Caco-2 (cell line): ENCODE data around the gene ADGRA1. TPM values are rescaled to one million over a fixed set of nuclear protein-coding genes. Genes with fewer than 3 reads are reported as not detected.

ENCODE experiments used
- BruUV-seq: library from RNA; stranded (reverse); fragments of 400-500 nt; replicated peaks from 2 replicates; lab custom pipeline; 2021; lab: Mats Ljungman, UMichigan
- CTCF ChIA-PET: fragments of 300-600 bp; sonication (Branson Sonifier 250); formaldehyde crosslinking; loops from one replicate; lab custom pipeline; 2022; ENCODE audit warnings: antibody characterized with exemption; lab: Charles Lee
- POLR2A ChIA-PET: fragments of 300-600 bp; sonication (Branson Sonifier 250); formaldehyde crosslinking; loops from one replicate; lab custom pipeline; 2022; ENCODE audit warnings: antibody characterized with exemption; lab: Charles Lee
- DNase-seq, 2 experiments: peaks; one replicate each; pipeline versions ENCODE4 v3.0.0 to v3.0.0-alpha.2; 2020 to 2022
- H3K27me3 ChIP-seq: replicated peaks from 2 replicates; pipeline ENCODE4 v1.6.0; 2011; ENCODE audit warnings: low read length; ENCODE audit not compliant: control insufficient read depth, insufficient read depth
- H3K36me3 ChIP-seq: 2 replicates; pipeline ENCODE4 v1.5.1; 2011; ENCODE audit warnings: low read length; ENCODE audit not compliant: control insufficient read depth, insufficient read depth
- H3K4me1 ChIP-seq: fragments of 250-450 bp; sonication (Bioruptor Pico); 2 replicates; pipeline ENCODE4 v1.5.1; 2020; ENCODE audit warnings: mild to moderate bottlenecking
- H3K4me3 ChIP-seq: 2 replicates; pipeline ENCODE4 v1.5.1; 2011; ENCODE audit warnings: low read depth, mild to moderate bottlenecking, control low read depth, low read length
- H3K9me3 ChIP-seq: fragments of 250-450 bp; sonication (Bioruptor Pico); 2 replicates; pipeline ENCODE4 v1.5.1; 2020; ENCODE audit warnings: mild to moderate bottlenecking, moderate library complexity
- H3K27ac Mint-ChIP-seq: one replicate; pipeline ENCODE4 v1.8.0; 2022; ENCODE audit warnings: mixed read lengths; ENCODE audit not compliant: unreplicated experiment
- H3K27me3 Mint-ChIP-seq: one replicate; pipeline ENCODE4 v1.8.0; 2022; ENCODE audit warnings: mixed read lengths; ENCODE audit not compliant: insufficient read depth, unreplicated experiment
- H3K36me3 Mint-ChIP-seq: one replicate; pipeline ENCODE4 v1.8.0; 2022; ENCODE audit warnings: mild to moderate bottlenecking, mixed read lengths; ENCODE audit not compliant: insufficient read depth, unreplicated experiment
- H3K4me1 Mint-ChIP-seq: one replicate; pipeline ENCODE4 v1.8.0; 2022; ENCODE audit warnings: low read depth, mixed read lengths; ENCODE audit not compliant: unreplicated experiment
- H3K4me3 Mint-ChIP-seq: one replicate; pipeline ENCODE4 v1.8.0; 2022; ENCODE audit warnings: mild to moderate bottlenecking, moderate library complexity, mixed read lengths; ENCODE audit not compliant: unreplicated experiment
- H3K9me3 Mint-ChIP-seq: one replicate; pipeline ENCODE4 v1.8.0; 2022; ENCODE audit warnings: mixed read lengths; ENCODE audit not compliant: unreplicated experiment
- CTCF ChIP-seq, 2 experiments: fragments of 200-600 bp in 1 of 2; IDR thresholded peaks; 1 replicate in 1 of 2; 2 replicates in 1 of 2; pipeline versions ENCODE4 v1.5.1 to v1.8.0; 2011 to 2022; ENCODE audit warnings: antibody characterized with exemption in 1 of 2, control low read depth in 1 of 2, inconsistent platforms in 1 of 2, low read depth in 1 of 2, low read length in 1 of 2, mild to moderate bottlenecking in 1 of 2, moderate library complexity in 1 of 2; ENCODE audit not compliant: insufficient read depth in 1 of 2, severe bottlenecking in 1 of 2, unreplicated experiment in 1 of 2
- intact Hi-C: fragments of 100-400 bp; cut with micrococcal nuclease; formaldehyde crosslinking; loops from one replicate; pipeline ENCODE4 v1.10.0; 2022; ENCODE audit not compliant: unreplicated experiment
- total RNA-seq: library from RNA; stranded (reverse); gene quantifications from 2 replicates; pipeline ENCODE4 v1.2.3, GENCODE V29; 2022

Gene ADGRA1
- total RNA-seq, 1 experiment from 2014 or later, result not detected

- Histone ChIP-seq H3K4me1 (no peaks in the 10 kb centered on the region), H3K36me3 (no peaks in the 10 kb centered on the region), H3K27me3 (no peaks in the 10 kb centered on the region), H3K4me3 (no peak overlapping the region), H3K9me3 (no peaks in the 10 kb centered on the region)
- no TSS peak for BruUV-seq
- Mint-ChIP-seq H3K4me1 (no peaks in the 10 kb centered on the region), H3K9me3 (no peaks in the 10 kb centered on the region), H3K36me3 (no peaks in the 10 kb centered on the region), H3K27ac (no peak overlapping the region), H3K27me3 (no peaks in the 10 kb centered on the region), H3K4me3 (no peak overlapping the region)
- intact Hi-C loops, result loop anchor here (5.0 kb wide), 1 partner anchor 105 kb away; the partner anchor contains the start of gene CFAP46
- DNase-seq, result no peak
- ChIA-PET POLR2A (no interaction called here), CTCF (interaction anchor here (1.0 kb wide), 1 partner anchor 54 kb away, joined by 3 read pairs; no protein-coding TSS in a partner anchor)
- no peak for TF ChIP-seq CTCF (IDR thresholded peaks at IDR 0.05; ENCODE audit: insufficient read depth in 1 of 2, low read depth in 1 of 2, low read length in 1 of 2, severe bottlenecking in 1 of 2, unreplicated experiment in 1 of 2)
These were observed 40.1 kb upstream of the ADGRA1 start for GRCh38 chr10:133047526-133048123.

GRCh38 chr10:133048266-133048665 lies 39.5 kb upstream of the ADGRA1 start:
- H3K4me3 ChIP-seq, result no peak overlapping the region
- H3K36me3 Mint-ChIP-seq, result no peaks in the 10 kb centered on the region
- intact Hi-C loops, result loop anchor here (5.0 kb wide), 1 partner anchor 106 kb away; the partner anchor contains the start of gene CFAP46
- H3K4me1 Mint-ChIP-seq, result no peaks in the 10 kb centered on the region
- ChIA-PET CTCF (no interaction called here), POLR2A (no interaction called here)
- H3K27ac Mint-ChIP-seq, result no peak overlapping the region
- TF ChIP-seq CTCF (IDR thresholded peaks at IDR 0.05; ENCODE audit: insufficient read depth in 1 of 2, low read depth in 1 of 2, low read length in 1 of 2, severe bottlenecking in 1 of 2, unreplicated experiment in 1 of 2), result no peak
- no TSS peak for BruUV-seq
- H3K36me3 ChIP-seq, result no peaks in the 10 kb centered on the region
- H3K27me3 Mint-ChIP-seq, result no peaks in the 10 kb centered on the region
- no peaks in the 10 kb centered on the region for H3K9me3 Mint-ChIP-seq
- H3K9me3 ChIP-seq, result no peaks in the 10 kb centered on the region
- H3K27me3 ChIP-seq, result no peaks in the 10 kb centered on the region
- no peak for DNase-seq
- no peaks in the 10 kb centered on the region for H3K4me1 ChIP-seq
- no peak overlapping the region for H3K4me3 Mint-ChIP-seq

- intact Hi-C loops, result loop anchor here (5.0 kb wide), 1 partner anchor 107 kb away; the partner anchor contains the start of gene CFAP46
- Mint-ChIP-seq H3K9me3 (no peaks in the 10 kb centered on the region), H3K4me3 (no peak overlapping the region), H3K4me1 (no peaks in the 10 kb centered on the region), H3K36me3 (no peaks in the 10 kb centered on the region), H3K27me3 (no peaks in the 10 kb centered on the region), H3K27ac (no peak overlapping the region)
- Histone ChIP-seq H3K9me3 (0 out of 2 replicates have a peak, but pooled peaks cover under 1% of the 10 kb centered on the region), H3K4me3 (no peak overlapping the region), H3K36me3 (no peaks in the 10 kb centered on the region), H3K27me3 (no peaks in the 10 kb centered on the region), H3K4me1 (no peaks in the 10 kb centered on the region)
- ChIA-PET POLR2A (no interaction called here), CTCF (no interaction called here)
- no TSS peak for BruUV-seq
- no peak for DNase-seq
- TF ChIP-seq CTCF (IDR thresholded peaks at IDR 0.05; ENCODE audit: insufficient read depth in 1 of 2, low read depth in 1 of 2, low read length in 1 of 2, severe bottlenecking in 1 of 2, unreplicated experiment in 1 of 2), result no peak
These were observed 38.8 kb upstream of the ADGRA1 start for GRCh38 chr10:133048926-133049325.
